ENCODE data around the gene LARP6.

GRCh38 chr15:70867911-70868467 is 14.0 kb upstream of the LARP6 start:
- TF ChIP-seq CTCF (IDR thresholded peaks at IDR 0.05) (no peak), USF2 (CRISPR knock-in tag; IDR thresholded peaks at IDR 0.05) (no peak), HMGA2 (CRISPR knock-in tag; IDR thresholded peaks at IDR 0.05) (no peak), E2F4 (CRISPR knock-in tag; IDR thresholded peaks at IDR 0.05; ENCODE audit: borderline replicate concordance, low read depth) (no peak), RELA (CRISPR knock-in tag; IDR thresholded peaks at IDR 0.05; ENCODE audit: borderline replicate concordance) (no peak), ATF3 (CRISPR knock-in tag; conservative IDR thresholded peaks at IDR 0.05) (no peak), E2F1 (CRISPR knock-in tag; IDR thresholded peaks at IDR 0.05) (no peak), MAX (CRISPR knock-in tag; IDR thresholded peaks at IDR 0.05) (no peak), AFF4 (CRISPR knock-in tag; IDR thresholded peaks at IDR 0.05; ENCODE audit: borderline replicate concordance) (no peak), RORB (CRISPR knock-in tag; IDR thresholded peaks at IDR 0.05) (no peak), ETV6 (CRISPR knock-in tag; IDR thresholded peaks at IDR 0.05) (no peak)

Data from WTC11 (cell line).